NCI-H2029 treated with DMSO at 0.1 percent for 48 hours (cell line): ENCODE data around the gene CDKAL1.
"Not testable (repeated sequence)": the region's sequence is repeated elsewhere in the genome, so short reads cannot be mapped to it uniquely, and the experiment has no call there.

Experiments used
- DNase-seq: peaks from one replicate; lab custom pipeline; 2025; lab: John Stamatoyannopoulos, UW

Gene CDKAL1

GRCh38 chr6:20639161-20639560 lies 104.9 kb downstream of the CDKAL1 start:
- DNase-seq, result no peak

- no peak for DNase-seq
Measured at GRCh38 chr6:20640181-20640580, 105.9 kb downstream of the CDKAL1 start.

GRCh38 chr6:20642441-20642840 lies 108.2 kb downstream of the CDKAL1 start:
- DNase-seq, result no peak

- no peak for DNase-seq
Measured at GRCh38 chr6:20644667-20645370, 110.6 kb downstream of the CDKAL1 start.

GRCh38 chr6:20645572-20645971 lies 111.3 kb downstream of the CDKAL1 start:
- DNase-seq, result not testable (repeated sequence)

- DNase-seq, result no peak
Measured at GRCh38 chr6:20647585-20647984, 113.3 kb downstream of the CDKAL1 start.

- not testable (repeated sequence) for DNase-seq
Measured at GRCh38 chr6:20649696-20650470, 115.6 kb downstream of the CDKAL1 start.

- DNase-seq, result no peak
Measured at GRCh38 chr6:20652299-20653084, 118.2 kb downstream of the CDKAL1 start.

- DNase-seq, result no peak
Measured at GRCh38 chr6:20653085-20653479, 118.8 kb downstream of the CDKAL1 start.

- DNase-seq, result no peak
Measured at GRCh38 chr6:20655317-20655716, 121.1 kb downstream of the CDKAL1 start.

GRCh38 chr6:20657274-20657800 lies 123.1 kb downstream of the CDKAL1 start:
- no peak for DNase-seq

- DNase-seq, result no peak
Measured at GRCh38 chr6:20658053-20658452, 123.8 kb downstream of the CDKAL1 start.

GRCh38 chr6:20658516-20658915 lies 124.3 kb downstream of the CDKAL1 start:
- no peak for DNase-seq

- DNase-seq, result no peak
Measured at GRCh38 chr6:20660534-20660933, 126.3 kb downstream of the CDKAL1 start.

- DNase-seq, result no peak
Measured at GRCh38 chr6:20661721-20662120, 127.5 kb downstream of the CDKAL1 start.

- DNase-seq, result no peak
Measured at GRCh38 chr6:20664250-20664649, 130.0 kb downstream of the CDKAL1 start.

- no peak for DNase-seq
Measured at GRCh38 chr6:20665290-20665689, 131.0 kb downstream of the CDKAL1 start.

GRCh38 chr6:20669571-20670314 lies 135.5 kb downstream of the CDKAL1 start:
- no peak for DNase-seq

GRCh38 chr6:20670750-20671149 lies 136.5 kb downstream of the CDKAL1 start:
- no peak for DNase-seq

- DNase-seq, result no peak
Measured at GRCh38 chr6:20672038-20672437, 137.8 kb downstream of the CDKAL1 start.

- no peak for DNase-seq
Measured at GRCh38 chr6:20673458-20673857, 139.2 kb downstream of the CDKAL1 start.

GRCh38 chr6:20674664-20675063 lies 140.4 kb downstream of the CDKAL1 start:
- DNase-seq, result no peak
